GM12891 (cell line): ENCODE results near the gene SLC1A2.

Source experiments
- DNase-seq: peaks from one replicate; pipeline ENCODE4 v3.0.0; 2011; ENCODE audit warnings: low spot score; ENCODE audit not compliant: insufficient read length
- FAIRE-seq: peaks from 2 replicates; lab custom pipeline; 2011; peaks lifted over from hg19 to GRCh38; lab: Jason Lieb, UNC
- PAX5 ChIP-seq: IDR thresholded peaks from 2 replicates; pipeline ENCODE4 v1.6.1; 2011; ENCODE audit warnings: low read length, moderate library complexity, mild to moderate bottlenecking; ENCODE audit not compliant: insufficient read depth, severe bottlenecking
- POLR2A ChIP-seq: IDR thresholded peaks from 2 replicates; pipeline ENCODE4 v1.6.1; 2011; ENCODE audit warnings: low read depth, low read length, control low read depth
- POLR2AphosphoS5 ChIP-seq: IDR thresholded peaks from 2 replicates; pipeline ENCODE4 v1.6.1; 2011; ENCODE audit warnings: low read depth, low read length, control low read depth
- POU2F2 ChIP-seq: IDR thresholded peaks from 2 replicates; pipeline ENCODE4 v1.6.1; 2011; ENCODE audit warnings: low read depth, mild to moderate bottlenecking, control low read depth, low read length, moderate library complexity
- SPI1 ChIP-seq: IDR thresholded peaks from 2 replicates; pipeline ENCODE4 v1.6.1; 2011; ENCODE audit warnings: low read depth, low read length, control low read depth
- TAF1 ChIP-seq: IDR thresholded peaks from 2 replicates; pipeline ENCODE4 v1.6.1; 2011; ENCODE audit warnings: low read depth, low read length, control low read depth

The SLC1A2 gene

GRCh38 chr11:35352077-35352888 lies 67.1 kb downstream of the SLC1A2 start:
- TF ChIP-seq SPI1 (no peak), TAF1 (no peak), PAX5 (no peak), POLR2A (no peak), POU2F2 (no peak), POLR2AphosphoS5 (no peak)
- no peak for FAIRE-seq
- DNase-seq: no peak

GRCh38 chr11:35349897-35350296 lies 69.5 kb downstream of the SLC1A2 start:
- no peak for DNase-seq
- FAIRE-seq: no peak

GRCh38 chr11:35348898-35349687 lies 70.3 kb downstream of the SLC1A2 start:
- FAIRE-seq: no peak
- no peak for DNase-seq
- TF ChIP-seq POLR2AphosphoS5 (no peak), TAF1 (no peak), PAX5 (no peak), SPI1 (peak; percentile 35)

More at GRCh38 chr11:35349897-35350296, 69.5 kb downstream of the SLC1A2 start:
- TF ChIP-seq SPI1 (no peak), PAX5 (no peak), TAF1 (no peak), POLR2AphosphoS5 (no peak), POU2F2 (no peak), POLR2A (no peak)

DNA sequence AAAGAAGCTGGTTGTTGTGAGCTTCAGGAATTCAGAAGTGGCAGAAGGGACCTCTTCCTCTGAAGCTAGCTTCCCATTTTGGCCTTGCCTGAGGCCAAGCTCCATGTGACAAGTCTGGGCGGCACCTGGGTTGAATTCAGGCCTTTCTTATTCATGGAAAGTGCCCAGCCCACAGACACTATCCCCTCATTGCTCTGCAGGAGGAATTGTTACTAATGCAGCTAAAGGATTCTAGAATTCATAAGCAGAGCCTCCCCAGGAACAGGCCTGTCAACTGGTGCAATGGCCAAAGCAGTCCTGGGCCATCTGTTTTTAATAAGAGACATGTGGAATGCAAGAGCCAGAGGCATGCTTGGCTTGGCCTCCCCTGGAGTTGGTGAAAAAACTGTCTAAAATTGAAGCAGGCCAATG lies 71.4 kb downstream of the SLC1A2 start:
- TF ChIP-seq POLR2AphosphoS5: no peak
- no peak for TF ChIP-seq TAF1
- no peak for TF ChIP-seq POU2F2
- TF ChIP-seq SPI1: no peak
- TF ChIP-seq PAX5: no peak
- TF ChIP-seq POLR2A: no peak
- no peak for DNase-seq
- FAIRE-seq: no peak

- FAIRE-seq: no peak
- no peak for DNase-seq
- TF ChIP-seq PAX5: no peak
These were observed 72.0 kb downstream of the SLC1A2 start for GRCh38 chr11:35347173-35347878.

GRCh38 chr11:35346472-35347156 lies 72.7 kb downstream of the SLC1A2 start:
- DNase-seq (no peak), FAIRE-seq (peak; percentile 20)
- TF ChIP-seq TAF1: no peak
- TF ChIP-seq POU2F2: no peak
- no peak for TF ChIP-seq PAX5
- no peak for TF ChIP-seq POLR2A
- no peak for TF ChIP-seq POLR2AphosphoS5
- TF ChIP-seq SPI1: no peak

GRCh38 chr11:35344681-35345574 lies 74.4 kb downstream of the SLC1A2 start:
- peak; percentile 90 for TF ChIP-seq SPI1
- TF ChIP-seq TAF1: no peak
- FAIRE-seq (peak; percentile 92), DNase-seq (no peak)

GRCh38 chr11:35343033-35343598 lies 76.2 kb downstream of the SLC1A2 start:
- peak; percentile 88 for TF ChIP-seq SPI1
- TF ChIP-seq POLR2AphosphoS5: no peak
- TF ChIP-seq POU2F2: peak; percentile 74
- TF ChIP-seq POLR2A: no peak
- no peak for TF ChIP-seq PAX5
- TF ChIP-seq TAF1: no peak
- DNase-seq (no peak), FAIRE-seq (peak; percentile 90)

DNA sequence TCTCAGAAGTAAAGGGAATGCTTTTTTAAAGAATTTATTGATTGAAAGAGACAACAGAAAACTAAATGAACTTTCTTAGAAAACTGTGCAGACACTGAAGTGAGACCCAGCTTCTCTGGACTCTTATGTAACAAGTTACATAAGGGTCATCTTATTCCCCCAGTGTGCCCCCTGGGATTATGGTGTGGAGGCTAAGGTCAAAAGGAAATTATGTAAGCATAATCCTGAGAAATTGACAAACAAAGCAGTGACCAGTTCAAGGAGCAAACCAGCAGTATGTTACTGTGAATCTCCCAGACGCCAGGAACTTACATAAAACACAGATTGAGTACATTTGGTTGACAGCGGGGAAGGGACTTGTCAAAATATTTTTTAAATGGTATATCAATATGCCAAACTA lies 78.6 kb downstream of the SLC1A2 start:
- DNase-seq (no peak), FAIRE-seq (no peak)
- TF ChIP-seq PAX5 (no peak), SPI1 (no peak), POLR2A (no peak), POU2F2 (no peak), POLR2AphosphoS5 (no peak), TAF1 (no peak)
